GOT3 (cell line): ENCODE data around the gene C2CD5.
"Not testable (repeated sequence)": the region's sequence is repeated elsewhere in the genome, so short reads cannot be mapped to it uniquely, and the experiment has no call there.

Experiments
- DNase-seq: peaks from one replicate; lab custom pipeline; 2025; ENCODE audit warnings: mixed read lengths; lab: John Stamatoyannopoulos, UW

C2CD5 gene

DNA sequence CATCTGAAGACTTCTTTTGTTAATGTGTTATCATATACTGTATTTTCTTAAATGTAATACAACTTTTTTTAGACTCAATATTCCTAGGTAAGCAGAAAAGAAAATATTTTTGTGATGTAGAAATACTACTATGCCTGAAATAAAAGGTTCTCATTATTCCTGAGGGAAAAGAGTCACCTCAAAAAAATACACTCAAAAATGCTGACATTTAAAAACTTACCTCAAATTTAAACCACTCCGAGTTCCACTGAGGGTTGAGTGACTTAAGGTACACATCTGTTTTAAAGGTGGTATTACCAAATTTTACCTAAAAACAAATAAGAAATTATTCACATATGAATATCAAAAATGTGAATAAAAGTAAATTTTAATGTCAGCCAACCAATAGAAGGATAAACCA, 9.3 kb downstream of the C2CD5 start:
- DNase-seq, result no peak

DNA sequence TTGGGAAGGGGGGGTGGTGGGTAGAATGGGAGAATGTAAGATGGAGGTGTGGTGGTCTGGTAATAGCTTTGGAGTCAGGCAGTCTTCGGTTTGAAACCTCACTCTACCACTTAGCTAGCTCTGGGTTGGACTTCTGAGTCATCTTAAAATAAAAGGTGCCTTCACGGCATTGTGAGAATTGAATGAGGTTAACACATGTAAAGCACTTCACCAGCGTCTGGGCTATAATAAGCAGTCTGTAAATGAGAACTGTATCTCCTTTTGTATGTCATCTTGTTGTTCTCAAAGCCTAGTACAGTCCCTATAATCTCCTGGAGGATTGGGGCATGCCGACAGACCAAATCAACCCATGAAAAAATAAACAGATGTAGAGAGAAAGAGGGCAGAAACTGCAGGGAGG, 11.2 kb downstream of the C2CD5 start:
- no peak for DNase-seq

DNA sequence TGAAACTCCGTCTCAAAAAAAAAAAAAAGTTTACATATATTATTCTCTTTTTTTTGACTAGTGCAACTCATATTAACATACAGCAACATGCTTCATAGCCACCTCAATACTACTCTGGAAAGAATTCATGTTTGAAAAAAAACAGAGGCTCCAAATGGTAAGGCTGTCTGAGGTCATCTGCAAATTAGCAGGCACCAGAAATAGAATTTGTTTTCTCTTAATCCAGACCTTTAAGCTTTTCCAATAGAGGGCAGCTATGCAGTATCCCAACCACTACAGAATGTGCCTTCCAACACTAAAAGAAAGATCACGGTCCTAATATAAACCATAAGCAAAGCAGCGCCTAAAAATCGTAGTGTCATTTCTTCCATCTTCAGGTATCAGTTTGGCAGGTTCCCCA, 12.0 kb downstream of the C2CD5 start:
- no peak for DNase-seq

DNA sequence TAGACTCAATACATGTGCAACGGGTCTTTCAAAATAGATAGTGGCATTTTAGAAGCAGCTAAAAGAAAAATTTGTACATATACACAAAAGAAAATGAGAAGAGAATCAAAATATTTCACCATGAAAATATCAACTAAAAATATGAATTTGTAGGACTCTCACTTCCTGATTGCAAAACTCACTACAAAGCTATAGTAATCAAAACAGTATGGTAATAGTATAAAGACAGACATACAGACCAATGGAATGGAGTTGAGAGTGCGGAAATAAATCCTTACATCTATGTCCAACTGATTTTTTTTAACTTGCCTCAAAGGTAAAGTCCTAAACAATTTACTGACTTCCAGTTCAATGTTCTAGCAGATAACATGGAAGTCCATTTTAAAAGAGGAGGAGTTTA, 13.1 kb downstream of the C2CD5 start:
- DNase-seq, result no peak

DNA sequence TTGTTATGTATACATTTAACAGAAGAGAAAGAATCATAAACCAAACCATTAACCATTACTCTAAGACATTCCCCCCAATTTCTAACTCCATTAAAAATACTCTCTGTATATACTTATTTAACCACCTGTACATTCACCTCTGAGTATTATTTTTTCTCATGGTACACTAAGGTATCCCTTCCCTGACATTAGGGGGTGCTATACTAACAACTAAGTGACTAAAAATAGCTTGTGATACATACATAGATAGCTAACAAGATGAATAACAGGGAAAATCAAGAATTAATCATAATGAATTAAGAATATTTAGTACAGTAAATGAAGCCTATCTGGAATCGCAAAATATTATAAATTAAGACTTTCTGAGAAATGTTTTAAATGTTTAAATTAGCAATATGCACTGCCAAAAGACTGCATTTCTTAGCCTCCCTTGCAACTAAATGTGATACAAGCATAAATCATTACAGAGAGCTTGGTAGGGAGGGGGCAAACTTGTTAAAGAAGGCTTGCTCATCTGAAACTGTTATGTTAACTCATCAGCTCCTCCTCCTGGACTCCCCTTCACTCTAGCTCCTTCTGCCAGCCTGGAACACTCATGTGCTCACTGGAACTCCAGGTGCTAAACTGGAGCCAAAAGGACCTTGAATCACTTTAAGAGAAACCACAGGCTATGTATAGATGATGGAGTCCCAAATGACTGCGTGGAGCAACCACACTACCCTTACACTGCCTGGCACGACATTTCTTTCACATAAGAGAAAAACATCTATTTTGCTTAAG, 14.9 kb downstream of the C2CD5 start:
- DNase-seq, result no peak

DNA sequence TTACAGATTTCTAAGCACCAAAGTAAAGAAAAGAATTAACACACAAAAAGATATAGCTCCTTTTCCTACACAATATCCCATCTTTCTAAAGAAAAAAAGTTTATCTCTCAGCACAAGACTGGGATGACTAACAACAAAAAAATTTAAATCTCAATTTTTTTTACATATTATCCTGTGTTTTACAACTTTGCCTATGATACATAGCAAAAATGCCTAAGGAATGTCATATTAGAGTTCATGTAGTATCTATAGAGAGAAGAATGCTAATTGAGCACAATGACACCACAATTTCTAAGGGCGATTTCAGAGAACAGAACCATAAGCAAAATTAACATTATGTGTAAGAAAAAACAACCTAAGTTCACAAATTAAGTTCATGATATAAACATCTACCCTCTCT, 16.3 kb downstream of the C2CD5 start:
- no peak for DNase-seq

DNA sequence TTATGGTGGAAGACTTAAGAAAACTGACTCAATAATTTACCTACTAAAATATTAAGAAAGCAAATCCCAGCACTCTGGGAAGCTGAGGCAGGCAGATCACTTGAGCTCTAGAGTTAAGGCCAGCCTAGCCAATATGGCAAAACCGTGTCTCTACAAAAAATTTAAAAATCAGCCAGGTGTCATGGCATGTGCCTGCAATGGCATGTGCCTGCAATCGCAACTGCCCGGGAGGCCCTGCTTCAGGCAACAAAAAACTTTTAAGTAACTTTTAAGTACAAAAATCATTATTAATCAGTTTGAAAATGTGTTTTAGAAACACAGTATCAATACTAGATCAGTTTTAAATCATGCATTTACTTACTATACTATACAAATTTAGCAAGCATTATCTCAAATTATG, 17.5 kb downstream of the C2CD5 start:
- DNase-seq, result no peak

DNA sequence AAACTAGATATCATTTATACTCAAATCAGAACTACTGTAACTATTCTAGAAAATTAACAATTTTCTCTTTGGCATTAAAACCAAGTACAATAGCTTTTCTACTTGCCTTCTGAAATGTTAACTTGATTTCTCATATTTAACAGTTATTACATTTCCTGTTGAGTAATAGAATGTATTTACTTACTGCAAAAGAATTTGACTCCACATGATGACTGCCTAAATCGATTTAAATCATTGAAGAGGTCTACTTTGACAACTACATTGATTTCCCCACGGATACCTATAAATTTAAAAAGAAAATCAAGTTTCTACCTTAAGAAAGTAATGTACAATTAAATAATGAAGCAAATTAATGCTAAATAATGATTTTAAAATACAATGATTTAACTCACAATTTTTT, 18.9 kb downstream of the C2CD5 start:
- DNase-seq, result no peak

DNA sequence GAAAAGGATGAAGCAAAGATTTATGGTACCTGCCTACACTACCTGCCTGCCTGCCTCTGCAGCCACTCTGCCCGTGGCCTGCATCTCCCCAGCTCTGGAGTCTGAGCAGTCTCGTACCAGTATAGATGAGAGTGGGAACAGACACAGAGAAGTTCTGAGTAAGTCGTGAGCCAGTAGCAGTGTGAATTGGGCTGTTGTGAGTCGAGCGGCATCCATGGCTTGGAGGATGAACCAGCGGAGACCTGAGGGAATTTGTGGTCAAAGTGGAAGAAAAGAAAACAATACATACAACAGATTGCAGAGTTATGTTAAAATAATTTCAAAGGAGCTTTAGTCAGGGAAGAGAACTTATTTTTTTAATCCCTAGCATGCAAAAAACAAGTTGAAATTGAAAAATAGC, 25.3 kb downstream of the C2CD5 start:
- no peak for DNase-seq

DNA sequence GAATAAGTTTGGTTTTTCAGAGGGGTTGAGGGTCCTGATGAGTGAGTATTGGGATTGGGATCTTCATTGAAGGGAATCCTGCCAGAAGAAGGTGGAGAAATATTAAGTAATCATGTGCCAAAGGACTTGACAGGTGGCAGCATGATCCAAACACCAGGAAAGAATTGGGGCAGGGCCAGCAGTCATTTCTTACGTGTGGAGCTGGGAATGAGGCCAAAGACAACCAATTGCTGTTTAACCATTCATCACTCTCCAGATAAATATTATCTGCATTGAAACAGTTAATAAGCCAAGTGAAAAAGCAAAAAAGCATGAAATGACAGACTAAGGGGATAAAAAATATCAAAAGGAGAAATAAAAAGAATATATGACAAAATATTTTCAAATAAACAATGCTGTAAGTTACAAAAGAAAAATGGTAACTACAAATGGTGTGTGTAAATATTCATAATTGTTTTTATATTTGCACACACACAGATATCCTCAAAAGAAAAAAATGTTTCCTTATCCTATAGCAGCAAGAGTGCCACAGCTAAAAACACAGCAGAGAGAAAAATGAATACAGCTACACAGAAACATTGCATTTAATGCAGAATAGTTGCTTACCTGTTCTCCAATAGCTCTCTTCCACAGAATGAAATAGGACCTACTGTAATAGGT, 26.2 kb downstream of the C2CD5 start:
- no peak for DNase-seq

DNA sequence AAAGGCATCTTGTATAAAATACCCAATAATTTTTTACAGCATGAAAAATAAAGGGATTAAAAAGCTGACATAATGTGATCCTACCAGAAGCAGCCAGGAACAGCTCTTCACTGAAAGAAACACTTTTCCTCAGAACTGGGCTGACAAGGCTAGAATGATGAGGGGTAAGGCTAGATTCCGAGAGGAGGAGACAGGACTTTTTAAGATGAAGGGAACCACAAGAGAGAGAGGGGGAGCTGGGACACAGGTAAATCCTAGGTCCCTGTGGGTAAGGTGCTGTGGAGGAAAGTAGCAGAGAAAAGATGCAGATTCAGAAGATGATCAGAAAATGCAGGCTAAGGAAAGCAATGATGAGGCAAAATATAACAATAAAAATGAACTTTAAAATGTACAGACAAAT, 29.5 kb downstream of the C2CD5 start:
- no peak for DNase-seq

DNA sequence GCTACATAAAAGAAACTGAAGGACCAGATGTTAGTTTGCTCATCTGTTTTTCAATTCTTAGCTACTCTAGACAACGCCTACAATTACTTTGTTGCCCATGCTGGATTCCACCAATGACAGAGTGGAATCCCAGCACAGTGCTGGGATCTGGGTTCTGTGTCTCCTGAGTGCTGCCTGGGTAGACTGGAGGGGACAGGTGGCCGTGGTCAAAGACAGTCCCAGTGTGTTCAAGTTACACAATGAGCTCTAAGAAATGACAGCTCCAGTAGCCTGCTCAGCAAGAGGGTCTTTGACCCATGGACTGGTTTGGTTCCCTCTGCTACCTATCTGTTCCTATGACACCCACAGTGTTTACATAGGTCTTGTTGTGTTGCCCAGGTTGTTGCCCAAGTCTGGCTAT, 38.5 kb downstream of the C2CD5 start:
- DNase-seq, result no peak

DNA sequence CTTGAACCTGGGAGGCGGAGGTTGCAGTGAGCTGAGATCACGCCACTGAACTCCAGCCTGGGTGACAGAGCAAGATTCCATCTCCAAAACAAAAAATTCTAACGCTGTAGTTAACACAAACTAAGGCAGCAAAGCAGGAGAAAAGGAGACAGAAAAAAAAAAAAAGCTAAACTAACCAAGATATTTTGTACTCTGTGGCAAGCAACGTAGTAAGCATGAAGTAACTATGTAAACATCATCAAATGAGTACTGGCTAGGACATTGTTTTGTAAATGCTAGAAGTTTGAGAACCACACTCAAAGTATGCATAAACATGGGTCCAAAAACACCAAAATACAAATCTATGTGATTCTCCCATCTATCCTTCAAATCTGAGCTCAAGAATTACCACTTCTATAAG, 44.2 kb downstream of the C2CD5 start:
- DNase-seq, result no peak

DNA sequence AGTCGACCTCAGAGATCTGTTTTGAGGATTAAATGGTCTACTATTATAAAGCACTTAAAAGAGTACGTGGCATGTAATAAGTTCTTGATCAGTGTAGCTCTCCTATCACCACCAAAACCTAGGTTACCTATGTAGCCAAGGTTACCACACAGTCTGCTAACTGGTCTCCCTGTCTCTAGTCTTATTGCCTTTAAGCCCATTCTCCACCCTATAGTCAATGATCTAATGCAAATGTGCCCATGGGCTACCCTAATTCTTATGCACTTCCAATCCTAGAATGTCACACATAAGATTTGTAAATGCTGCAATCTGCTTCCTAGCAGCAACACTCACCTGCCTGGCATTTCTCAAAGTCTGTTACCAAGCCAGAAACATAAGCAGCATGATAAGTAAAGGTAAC, 44.9 kb downstream of the C2CD5 start:
- DNase-seq, result no peak

DNA sequence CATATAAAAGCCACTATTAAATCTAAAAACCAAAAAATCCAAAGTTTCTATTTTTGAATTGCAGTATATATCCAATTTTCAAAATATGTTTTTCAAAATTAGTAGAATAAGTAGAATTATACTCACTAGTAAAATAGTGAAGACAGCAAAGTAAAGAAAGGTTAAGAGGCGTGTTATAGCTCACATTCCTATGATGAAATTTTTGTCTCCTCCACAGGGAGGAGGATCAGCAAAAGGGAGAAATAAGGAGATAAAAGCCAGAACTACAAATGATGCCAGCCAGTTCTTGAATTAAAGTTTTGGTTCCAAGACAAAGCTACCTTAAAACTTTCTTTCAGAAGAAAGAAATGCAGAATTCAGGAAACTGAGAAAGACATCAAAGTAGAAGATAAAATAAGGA, 50.0 kb downstream of the C2CD5 start:
- DNase-seq, result no peak

DNA sequence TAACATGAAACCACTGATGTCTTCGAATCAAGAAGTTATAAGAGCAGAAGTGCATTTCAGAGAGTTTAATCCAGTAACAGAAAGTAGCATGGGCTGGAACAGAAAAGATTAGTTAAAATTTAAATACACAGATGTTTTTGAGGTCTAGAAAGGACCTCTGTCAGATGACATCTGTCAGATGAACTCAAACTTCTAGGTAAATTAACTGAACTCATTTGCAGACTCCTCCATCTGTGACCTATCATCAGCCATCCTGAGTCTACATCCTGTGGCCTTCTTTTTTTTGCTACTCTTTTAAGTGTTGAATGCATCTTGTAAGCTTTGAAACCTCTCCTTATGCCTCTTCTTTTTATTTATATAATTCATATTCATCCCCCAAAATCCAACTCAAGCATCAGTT, 53.3 kb downstream of the C2CD5 start:
- no peak for DNase-seq

DNA sequence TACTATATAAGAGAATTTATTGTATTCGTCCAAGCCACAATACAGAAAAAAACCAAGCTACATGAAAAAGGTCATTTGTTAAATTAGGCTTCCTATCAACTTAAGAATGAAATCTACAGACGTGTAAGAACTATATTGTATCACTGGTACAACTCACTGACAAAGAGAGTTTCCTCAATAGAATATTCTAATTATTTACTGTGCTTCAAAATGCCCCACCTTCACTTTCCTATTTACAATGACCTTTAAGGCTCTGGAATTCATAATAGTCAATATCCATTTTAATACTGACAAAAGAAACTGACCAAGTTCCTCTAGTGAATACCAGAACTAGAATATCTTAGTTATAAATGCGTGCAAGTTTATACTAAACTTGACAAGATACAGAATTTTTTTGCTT, 55.9 kb downstream of the C2CD5 start:
- no peak for DNase-seq

DNA sequence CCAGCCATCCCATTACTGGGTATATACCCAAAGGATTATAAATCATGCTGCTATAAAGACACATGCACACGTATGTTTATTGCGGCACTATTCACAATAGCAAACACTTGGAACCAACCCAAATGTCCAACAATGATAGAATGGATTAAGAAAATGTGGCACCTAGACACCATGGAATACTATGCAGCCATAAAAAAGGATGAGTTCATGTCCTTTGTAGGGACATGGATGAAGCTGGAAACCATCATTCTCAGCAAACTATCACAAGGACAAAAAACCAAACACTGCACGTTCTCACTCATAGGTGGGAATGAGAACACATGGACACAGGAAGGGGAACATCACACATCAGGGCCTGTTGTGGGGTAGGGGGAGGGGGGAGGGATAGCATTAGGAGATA, 56.7 kb downstream of the C2CD5 start:
- DNase-seq, result not testable (repeated sequence)

DNA sequence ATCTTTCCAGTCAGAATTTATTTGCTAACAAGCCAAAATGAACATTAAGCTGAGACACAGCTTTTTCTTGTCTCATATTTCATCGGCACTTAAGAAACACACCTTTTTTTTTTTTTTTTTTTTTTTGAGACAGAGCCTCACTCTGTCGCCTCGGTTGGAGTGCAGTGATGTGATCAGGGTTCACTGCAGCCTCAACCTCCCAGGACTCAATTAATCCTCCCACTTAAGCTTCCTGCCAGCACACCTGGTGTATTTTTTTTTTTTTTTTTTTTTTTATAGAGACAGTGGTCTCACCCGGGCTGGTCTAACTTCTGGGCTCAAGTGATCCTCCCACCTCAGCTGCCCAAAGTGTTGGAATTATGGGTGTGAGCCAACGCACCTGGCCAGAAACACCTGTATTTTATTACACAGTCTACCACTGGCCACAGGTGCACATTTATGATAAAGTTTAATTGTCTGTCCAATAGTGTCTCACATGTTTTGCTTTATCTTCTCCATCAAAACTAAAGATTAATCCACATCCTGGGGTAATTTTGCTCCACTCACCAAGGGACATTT, 62.7 kb downstream of the C2CD5 start:
- DNase-seq, result no peak

DNA sequence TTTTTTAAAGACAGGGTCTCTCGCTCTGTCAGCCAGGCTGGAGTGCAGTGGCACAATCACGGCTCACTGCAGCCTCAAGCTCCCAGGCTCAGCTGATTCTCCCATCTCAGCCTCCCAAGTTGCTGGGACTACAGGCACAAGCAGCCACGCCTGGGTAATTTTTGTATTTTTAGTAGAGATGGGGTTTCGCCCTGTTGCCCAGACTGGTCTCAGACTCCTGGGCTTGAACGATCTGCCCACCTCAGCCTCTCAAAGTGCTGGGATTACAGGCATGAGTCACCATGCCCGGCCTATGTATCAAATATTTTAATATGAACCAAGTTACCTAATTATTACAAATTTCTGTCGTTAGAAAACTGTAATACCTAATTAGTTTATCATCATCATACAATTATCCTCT, 63.5 kb downstream of the C2CD5 start:
- DNase-seq, result not testable (repeated sequence)

DNA sequence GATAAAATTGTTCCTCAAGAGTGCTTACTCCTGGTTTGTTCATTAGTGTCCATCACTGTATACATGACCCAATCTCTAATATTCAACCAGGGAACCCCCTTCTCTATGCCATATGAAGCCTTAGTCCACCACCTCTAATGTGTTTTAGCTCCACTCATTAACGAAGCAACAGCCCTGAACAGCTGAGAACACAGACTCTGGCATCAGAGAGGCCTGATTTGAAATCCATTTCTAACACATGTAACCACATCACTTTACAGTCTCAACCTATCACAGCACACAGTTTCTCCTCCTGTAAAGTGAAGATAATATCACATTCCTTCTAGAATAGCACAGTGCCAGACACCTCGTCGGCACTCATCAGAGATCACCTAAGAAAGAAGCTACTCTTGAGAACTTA, 64.3 kb downstream of the C2CD5 start:
- DNase-seq, result no peak

DNA sequence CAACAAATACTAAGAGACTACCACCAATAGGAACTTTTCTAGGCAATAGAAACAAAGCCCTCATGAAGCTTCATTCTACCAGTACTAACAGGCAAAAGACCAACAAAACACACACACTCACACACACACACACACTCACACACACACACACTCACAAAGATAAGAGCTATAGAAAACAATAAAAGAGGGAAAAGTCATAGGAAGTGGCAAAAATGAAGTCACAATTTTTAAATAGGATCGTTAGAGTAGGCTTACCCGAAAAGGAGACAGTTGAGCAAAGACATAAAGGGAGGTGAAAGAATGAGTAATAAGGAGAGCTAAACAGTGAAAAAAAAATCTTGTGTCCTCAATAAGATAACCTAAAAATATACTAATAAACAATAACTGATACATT, 66.5 kb downstream of the C2CD5 start:
- no peak for DNase-seq

DNA sequence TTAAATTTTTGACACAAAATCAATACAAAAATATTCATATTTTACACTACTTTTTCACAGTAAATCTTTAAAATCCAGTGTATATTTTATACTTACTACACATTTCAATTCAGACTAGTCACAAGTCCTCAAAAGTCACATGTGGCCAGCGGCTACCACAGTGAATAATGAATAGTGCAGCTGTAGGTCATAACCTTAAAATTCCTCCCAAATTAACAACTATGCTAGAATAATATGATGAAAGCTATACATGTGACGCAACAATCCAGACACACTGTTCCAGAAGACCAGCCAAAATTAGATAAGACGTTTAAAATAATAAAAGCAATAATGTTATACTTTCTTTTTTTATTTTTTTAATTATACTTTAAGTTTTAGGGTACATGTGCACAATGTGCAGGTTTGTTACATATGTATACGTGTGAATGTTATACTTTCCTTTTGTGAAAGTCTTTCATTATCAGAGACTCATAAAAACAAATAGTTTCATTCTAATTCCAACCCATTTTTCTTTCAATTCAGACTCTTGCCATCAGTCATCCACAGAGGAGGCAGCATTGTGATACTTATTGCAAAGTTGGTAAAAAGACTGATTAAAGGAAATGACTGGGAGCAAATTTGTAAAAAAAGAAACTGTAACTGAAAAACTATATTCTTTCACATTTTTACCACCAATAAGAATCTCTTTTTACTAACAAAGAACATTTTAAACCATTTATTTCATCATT, 67.0 kb downstream of the C2CD5 start:
- no peak for DNase-seq
